GM18861 (cell line): ENCODE results near the gene GRM7.

Experiments
- ATAC-seq: cut with Tn5 transposase; IDR thresholded peaks from one replicate; pipeline ENCODE4 v1.9.1; 2021; ENCODE audit not compliant: unreplicated experiment

The GRM7 gene

DNA sequence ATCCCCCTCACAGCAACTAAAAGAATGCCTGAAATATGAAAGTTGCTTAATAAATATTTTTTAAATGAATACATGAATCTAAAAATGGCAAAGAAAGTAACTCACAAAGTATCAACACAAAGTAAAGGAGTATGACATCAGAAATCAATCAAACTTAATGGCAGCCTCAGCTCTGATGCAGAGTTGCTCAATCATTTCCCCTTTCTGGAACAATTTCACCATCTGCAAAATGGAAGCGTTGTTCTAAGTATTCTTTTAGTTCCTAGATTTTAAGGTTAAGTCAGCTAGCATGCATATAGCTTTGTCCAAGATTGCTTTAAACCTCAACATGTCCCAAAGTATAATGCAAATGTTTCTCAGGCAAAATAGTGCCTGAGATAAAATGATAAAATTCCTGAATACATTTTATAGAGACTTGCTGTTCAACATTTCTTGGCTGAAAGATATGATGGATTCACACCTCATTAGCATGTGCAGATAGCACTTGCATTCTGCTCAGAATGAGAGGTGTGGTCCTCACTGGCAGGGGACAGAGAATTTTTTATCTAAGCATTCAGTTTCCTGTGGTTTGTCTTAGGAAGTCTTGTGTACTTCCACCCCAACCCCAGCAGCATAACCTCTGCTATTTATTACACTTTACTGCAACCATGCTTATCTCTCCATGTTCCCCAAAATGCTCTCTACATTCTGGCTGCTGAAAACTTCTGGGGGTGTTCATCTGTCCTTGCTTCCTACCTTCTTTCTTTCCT lies 429.3 kb downstream of the GRM7 start:
- no peak for ATAC-seq

DNA sequence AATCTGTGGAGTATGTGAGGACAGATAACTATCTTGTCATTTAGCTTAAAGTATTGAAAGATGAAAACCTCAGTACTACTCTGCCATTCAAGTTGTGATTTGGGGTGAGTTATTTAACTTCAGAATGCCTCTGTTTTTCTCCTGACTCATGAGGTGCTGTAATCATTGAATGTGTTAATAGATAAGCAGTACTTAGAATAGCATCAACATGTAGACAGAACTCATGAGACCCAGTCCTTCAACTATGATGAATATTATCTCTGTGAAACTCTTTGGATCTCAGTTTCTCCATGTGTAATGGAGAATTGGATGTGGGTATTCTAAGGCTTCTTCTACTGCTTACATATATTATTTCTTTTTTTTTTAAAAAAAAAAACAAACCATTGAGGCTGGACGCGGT lies 431.4 kb downstream of the GRM7 start:
- ATAC-seq: no peak

DNA sequence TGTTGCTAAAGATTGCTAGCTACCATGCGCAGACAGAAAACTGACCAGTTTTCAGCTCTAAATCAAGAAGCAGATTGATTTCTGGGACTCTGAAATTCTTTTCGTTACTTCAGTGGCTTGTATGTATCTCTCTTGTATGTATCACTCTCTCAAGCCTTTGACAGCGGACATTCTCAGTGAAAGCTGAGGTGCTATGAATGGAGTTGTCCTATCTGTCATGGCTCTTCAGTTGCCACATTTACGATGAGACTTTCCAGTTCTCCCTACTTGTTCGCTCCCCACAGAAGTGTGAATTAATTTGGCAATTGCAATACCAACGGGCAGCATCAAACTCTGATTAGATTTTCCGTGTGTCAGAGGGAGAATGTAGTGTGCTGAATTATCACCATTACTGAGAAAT lies 432.4 kb downstream of the GRM7 start:
- ATAC-seq: no peak

DNA sequence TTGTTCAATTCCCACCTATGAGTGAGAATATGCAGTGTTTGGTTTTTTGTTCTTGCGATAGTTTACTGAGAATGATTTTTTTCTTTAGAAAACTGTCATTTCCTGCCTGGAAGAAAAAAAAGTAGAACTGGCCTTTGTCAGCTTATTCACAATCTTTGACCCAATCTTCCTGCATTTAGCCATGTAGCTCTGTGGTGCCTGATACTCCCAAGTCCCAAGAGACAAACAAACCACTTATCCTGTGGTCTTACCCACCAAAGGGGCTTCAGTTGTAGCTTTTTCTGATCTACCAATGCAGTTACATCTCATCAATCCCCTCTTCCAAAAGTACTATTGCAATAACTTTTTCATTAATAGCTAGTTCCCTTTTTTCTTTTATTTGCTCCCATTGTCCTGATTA lies 444.6 kb downstream of the GRM7 start:
- ATAC-seq: no peak

DNA sequence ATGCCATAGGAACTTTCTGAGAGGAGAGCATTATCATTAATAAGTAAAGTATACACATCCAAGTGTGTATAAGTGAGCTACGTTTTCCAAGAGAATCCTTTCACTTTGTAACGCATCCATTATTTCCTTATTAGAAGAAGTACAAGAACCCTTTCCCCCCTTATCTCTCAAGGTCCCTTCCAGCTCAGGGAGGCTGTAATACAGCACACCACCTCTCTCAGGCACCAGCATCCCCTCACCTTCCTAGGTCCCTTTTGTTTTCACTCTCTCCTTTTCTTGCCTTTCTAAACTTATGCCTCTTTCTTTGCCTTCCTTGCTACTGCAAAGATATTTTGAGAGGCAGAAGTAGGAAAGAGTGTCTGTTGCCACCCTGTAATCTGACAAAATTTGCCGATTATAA lies 446.0 kb downstream of the GRM7 start:
- ATAC-seq: no peak

DNA sequence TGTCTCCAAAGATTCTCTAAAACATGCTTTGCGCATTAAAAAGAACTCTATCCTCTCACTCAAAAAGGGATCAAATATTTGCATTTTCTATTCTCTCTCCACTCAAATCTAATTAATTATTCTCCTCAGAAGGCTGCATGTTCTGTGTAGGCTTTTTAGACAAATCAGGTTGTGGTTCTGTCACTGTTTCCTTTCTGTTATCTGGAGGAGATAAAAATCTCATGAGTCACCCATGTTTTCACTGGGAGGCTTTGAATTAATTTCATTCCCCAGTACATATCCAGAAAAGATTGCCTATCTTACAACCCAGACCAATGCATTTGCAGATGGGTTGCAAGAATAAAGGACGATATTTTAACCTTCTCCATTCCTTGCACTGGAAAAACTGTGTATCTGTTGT lies 446.5 kb downstream of the GRM7 start:
- no peak for ATAC-seq

DNA sequence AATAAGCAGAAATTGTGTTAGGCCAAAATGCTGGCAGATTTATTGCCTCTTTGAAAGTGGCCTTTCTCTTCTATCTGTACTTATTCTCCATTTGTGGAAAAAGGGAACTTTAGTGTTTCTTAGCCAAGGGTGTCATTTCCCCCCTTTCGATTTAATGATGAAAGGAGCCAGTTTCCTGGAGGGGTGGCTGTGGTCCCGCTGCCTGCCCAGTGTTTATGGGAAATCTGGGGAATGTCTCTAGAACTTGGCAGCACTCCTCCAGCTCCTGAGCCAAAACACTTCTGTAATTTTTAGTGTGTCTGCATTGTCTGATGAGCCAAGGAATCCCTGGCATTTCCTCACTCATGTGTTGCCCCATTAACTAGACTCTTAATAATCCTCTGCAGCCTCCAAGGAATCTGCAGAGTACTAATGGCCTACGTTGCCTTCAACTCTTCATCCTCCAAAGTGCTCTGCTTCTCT lies 448.8 kb downstream of the GRM7 start:
- no peak for ATAC-seq

DNA sequence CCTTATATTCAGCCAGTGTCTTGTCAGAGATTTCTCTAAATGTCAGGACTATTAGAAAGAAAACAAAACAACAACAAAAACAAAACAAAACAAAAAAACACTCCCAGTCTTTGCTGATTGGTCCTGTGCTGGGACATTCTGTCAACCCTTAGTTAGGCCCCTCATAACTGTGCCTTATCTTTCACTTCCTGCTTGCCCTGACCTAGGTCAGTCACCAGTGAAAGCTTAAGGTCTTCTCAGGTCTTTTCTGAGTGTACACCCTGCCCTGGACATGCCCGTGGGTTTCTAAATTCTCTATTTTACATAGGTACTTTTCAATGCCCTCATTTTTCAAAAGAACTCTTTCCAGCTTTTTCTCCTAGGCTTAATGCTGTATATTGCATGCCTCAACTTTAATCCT lies 454.1 kb downstream of the GRM7 start:
- no peak for ATAC-seq

DNA sequence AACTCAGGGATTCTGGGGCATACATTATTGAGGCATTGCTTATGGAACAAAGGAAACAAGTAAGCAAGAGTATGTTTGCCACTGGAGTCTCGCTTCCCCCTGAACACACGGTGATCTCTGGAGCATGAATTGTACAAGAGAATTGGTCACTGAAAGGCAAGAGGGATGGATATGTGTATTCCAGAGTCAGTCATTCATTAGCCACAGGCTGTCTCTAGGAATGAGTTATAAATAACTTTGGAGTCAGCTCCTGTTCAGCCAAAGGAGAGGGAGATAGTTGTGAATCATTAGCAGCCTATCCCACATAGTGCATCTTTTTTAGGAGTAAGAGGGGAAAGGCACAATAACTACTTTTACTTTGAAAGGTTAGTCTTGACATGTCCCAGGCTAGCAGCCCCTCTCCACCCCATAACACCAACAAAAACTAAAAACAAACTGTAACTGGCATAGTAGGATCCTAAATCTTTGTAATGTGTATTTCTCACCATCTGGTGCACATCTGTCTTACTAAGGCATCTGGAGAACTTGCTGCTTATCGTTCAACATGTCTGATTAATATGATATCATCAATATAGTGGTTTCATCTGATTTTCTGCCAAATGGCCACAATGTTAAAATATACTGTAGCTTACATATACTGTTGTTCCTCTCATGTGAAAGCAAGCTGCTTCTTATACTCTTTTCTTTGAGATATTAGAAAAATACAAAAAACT lies 462.2 kb downstream of the GRM7 start:
- ATAC-seq: no peak

DNA sequence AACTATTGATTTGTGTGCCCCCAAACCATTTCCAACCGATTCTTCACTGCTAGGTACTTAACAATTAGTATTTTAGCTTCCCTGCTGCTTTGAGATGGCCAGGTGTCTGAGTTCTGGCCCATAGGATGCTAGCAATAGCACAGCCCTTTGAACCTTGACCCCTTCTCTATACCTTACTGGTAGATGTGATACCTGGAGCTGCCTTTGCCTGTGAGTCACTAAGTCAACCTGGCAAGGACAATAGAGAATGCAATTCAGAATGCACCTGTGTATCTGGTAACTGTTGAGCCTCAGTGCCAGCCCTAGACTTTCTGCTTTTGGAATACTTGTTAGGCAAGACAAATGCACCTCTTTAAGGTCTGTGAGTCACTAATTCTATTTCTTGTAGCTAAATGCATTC lies 467.4 kb downstream of the GRM7 start:
- ATAC-seq: no peak

DNA sequence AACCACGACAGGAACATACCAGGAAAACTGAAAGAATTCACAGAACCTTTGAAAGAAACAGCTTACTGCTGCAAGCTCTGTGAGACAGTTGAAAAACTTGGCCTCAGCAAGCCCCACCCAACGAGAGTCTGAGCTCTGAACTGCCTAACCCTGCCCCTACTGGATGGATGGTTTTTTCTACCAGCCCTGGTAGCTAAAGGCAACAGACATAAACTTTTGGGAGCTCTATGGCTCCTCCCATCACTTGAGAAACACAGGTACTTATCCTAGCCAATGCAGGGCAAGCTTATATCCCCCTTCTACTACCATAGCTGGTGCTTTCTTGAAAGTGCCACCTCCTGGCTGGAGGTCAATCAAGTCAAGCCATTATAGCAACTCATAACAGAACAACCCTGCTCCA lies 471.8 kb downstream of the GRM7 start:
- ATAC-seq: no peak

DNA sequence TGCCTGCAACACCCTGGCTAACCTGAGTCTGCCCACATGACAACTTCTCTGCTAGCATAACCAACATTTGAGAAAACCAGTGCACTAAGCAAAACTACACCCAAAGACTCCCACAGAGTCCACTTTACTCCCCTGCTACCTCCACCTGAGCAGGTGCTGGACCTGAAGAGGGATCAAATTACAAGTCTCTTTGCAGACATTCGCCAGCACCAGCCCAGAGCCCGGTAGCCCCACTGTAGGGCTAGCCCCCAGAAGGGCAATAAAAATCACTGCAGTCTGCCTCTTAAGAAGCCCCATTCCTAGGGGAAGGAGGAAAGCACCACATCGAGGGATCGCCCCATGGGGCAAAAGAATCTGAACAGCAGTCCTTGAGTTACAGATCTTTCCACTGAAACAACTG lies 472.2 kb downstream of the GRM7 start:
- ATAC-seq: no peak

DNA sequence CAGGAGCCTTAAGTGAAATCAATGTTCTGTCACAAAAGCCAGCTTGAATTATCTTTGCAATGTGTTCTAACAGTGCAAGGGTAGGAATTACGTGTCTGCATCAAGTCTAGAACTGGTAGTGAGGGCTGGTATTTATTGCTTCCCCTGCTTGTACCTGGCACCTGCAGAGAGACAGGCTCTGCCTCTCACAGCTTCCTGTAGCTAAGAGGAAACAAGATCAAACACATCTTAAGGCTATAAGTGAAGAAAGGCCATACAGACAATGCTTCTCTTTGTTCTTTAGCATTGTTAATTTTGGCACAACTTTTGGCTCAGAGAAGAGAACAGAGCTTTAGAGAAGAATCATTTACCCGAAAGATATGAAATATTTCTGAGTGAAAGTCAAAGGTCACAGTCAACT lies 479.9 kb downstream of the GRM7 start:
- no peak for ATAC-seq

DNA sequence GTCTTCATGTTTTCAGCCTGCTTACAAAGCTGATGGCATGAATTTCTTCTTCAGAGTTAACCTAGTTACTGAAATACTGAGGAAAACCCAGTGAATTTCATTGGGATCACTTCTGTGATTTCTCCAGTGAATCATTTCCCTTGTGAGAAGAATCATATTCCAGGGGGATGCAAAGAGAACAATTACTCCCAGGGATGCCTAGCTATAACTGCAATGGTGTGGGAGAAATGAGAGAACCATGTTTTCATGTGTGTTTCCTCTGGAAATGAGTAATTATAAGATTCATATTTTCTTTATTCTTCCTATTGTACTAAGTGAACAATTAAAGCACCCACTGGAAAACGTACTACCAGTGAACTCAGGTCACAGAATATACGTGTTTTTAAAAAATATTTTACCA lies 485.4 kb downstream of the GRM7 start:
- ATAC-seq: no peak

DNA sequence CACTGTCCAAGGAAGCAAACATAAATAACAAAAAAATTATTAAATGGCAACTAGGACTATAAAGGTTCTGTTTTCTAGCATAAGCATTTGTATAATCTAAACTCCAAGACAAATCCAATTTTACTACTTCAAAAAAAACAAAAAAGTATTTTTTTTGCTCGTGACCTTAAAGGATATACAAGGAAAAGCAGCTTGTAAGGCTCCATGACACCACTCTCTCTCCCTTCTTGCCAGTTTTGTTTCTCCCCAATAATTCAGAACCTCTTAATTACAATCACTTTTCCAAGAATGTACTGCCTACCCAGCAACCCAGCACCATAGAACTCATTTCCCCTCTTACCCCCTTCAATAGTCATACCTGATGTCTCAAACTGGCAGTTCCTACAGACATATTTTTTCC lies 496.2 kb downstream of the GRM7 start:
- no peak for ATAC-seq

DNA sequence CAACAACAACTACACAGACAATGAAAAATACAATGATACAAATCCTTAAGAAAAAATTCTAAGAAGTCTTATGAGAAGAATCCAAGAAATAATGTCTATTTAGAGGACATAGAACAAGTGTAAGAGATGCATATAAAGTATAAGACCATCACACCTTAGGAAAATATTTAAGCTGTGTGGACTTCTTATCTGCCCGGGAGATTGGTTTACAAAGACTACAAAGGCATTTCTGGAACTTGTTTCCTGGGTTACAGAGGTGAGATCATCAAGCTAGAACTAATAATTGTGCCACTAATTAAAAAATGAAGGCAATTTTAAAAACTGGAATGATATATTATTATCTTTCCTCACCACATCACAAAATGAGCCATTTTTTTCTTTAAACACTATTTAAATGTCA lies 507.1 kb downstream of the GRM7 start:
- ATAC-seq: no peak

DNA sequence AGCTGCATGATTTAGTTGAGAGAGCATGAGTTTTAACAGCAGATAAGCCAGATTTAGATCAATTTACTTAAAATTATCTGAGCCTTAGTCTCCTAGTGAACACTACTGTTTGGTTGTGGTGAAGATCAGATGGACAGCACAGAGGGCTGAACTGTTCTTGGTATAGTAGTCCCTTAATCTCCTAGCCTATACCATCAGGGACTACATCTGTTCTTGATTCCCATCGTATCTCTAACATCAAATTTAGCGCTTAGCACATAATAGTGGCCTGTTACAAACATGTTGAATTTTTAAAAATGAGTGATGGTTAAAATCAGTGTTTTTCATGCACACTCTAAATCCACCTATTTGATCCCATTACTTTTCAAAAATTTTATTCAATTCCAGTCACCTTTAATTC lies 507.7 kb downstream of the GRM7 start:
- ATAC-seq: no peak

DNA sequence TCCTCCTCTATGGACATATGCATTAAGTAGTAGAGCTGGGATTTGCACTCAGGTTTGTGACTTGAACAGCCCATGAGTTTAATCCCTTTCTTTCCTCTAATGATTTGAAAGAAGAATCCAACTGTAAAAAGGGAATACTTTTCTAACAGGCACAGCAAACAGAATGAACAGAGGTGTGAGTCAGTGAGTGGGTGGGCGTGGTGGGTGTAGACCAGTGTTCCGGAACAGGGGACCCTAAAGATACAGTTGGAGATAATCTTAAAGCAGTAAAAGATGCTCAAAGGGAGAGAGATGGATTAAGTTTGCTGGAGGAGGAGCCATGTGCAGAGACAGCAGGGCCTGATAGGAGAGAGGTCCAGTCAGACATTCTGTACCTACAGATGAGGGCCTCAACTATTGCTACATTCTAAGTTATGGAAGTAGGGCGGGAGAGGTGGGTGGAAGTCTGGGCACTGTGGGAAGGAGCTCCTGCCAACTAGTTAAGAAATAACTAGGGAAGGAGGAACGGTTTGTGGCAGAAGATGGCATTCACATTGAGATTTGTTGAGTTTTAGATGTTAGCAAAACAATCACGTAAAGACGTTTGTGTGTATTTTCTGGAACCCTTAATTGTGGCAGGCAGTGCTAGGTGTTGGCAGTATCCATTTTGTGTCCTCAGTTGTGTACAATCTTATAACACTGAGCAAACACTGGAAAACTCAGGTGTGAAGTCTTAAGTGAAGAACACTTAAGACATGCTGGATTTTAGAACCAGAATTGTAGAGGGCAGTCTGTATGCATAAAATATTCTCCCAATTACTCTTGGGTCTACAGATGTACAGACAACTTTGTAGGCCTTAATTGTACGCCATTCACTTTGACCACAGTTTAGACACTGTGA lies 511.0 kb downstream of the GRM7 start:
- ATAC-seq: no peak

DNA sequence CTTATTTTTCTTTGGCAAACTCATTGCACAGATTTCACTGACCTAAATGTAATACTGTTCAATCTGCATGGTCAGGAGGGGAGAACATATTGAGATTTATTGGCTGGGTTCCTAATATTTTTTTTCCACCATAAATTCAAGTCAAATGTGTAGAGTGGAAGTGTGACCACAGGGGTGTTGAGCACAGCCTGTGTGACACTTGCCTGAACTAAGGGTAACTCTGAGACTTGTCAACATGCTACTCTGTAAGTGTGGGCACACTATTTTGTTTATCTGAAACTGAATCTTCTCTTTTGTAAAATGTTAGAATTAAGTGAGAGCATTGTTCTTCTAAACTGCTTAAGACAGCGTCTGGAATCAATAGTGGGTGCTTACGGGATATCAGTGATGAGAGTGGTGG lies 516.2 kb downstream of the GRM7 start:
- no peak for ATAC-seq

DNA sequence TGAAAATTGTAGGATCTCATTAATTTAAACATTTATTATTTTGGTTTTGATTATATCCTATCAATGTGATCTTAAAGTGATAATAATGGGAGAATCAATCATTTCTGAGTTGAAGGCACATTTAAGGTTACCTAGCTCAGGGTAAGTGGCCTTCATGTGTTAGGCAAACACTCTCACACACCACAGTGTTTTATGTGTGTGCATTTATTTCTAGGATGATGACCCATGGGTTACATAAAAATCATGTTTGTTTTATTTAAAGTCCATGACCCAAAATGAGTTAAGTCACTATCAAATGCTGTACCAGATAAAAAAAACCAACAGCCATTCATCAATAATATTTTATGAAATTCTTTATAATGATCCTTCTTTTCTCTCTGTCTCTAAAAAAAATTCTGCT lies 520.8 kb downstream of the GRM7 start:
- ATAC-seq: no peak

DNA sequence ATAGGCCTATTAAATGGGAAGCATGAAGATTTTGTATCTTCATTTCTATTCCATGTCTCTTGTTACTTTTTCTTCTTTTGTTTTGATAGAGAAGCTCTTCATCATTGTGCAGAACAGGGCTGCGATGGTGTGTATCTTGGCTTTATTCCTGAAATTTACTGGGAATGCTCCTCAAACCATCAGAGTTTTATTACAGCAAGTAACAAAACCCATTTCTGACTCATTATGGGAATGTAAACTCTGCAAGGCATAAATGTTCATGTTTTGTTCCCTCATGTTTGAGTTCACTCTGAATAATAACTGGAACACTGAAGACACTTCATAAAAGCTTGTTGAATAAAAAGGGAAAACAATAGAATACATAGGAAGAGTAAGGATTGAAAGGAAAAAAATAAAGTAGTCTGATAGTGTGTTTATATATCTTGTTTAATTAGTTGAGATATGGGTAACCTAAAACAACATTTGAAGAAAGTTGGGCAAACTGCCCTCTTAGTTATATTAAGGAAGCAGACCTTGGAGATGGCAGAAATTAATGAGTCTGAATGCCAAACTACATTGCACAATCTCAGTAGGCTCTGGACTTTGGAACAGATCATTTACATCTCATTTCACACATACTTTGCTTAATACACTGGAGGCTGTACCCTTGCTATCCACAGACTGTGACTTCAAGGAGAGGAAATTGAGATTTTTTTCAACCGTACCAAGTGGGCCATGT lies 521.5 kb downstream of the GRM7 start:
- no peak for ATAC-seq
